HG02840 (cell line): Measurements from ENCODE around the gene TMEM239.

Experiments used
- ATAC-seq: cut with Tn5 transposase; IDR thresholded peaks from one replicate; pipeline ENCODE4 v1.9.1; 2021; ENCODE audit warnings: mild to moderate bottlenecking, moderate library complexity, moderate number of reproducible peaks; ENCODE audit not compliant: unreplicated experiment, low FRiP score

TMEM239 gene

GRCh38 chr20:2840967-2841531, 24.9 kb downstream of the TMEM239 start:
- peak; percentile 31 for ATAC-seq

- ATAC-seq: no peak
These were observed 29.4 kb downstream of the TMEM239 start for GRCh38 chr20:2845607-2846006.

DNA sequence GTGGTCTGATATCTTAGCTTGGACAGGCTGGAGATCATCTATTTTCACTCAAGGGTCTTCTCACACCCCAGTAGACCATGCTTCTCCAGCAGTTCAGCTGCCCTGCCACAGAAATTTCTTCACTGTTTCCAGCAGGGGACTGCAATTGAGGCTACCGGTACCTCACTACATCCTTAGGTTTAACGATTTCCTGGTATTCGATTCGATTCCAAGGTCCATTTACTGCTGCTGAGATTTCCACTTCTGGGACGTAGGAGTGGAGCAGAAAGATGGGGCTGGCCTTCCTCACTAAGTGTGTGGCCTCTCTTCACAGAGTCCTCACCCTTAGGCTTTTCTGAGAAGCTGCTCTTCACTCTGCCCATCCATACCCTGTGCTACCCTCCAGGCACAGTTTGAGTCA, 30.5 kb downstream of the TMEM239 start:
- ATAC-seq: no peak

DNA sequence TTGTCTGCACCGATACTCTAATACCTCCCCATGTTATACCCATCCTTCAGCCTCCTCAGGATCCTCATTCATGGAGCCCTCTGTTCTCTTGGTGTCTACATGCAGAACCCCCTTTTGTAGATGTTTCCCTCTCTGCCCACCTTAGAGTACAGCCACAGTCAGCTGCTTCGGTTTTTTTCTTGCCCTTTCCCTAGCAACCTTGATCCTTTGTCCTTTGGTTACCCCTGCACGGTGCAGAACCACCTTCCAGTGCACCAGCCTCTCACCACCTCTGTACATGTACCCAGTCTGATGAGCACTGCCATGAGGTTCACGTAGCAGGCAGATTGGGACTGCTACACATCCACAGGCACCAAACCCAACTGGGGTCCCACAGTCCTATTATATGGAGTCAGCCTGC, 31.6 kb downstream of the TMEM239 start:
- ATAC-seq: no peak

DNA sequence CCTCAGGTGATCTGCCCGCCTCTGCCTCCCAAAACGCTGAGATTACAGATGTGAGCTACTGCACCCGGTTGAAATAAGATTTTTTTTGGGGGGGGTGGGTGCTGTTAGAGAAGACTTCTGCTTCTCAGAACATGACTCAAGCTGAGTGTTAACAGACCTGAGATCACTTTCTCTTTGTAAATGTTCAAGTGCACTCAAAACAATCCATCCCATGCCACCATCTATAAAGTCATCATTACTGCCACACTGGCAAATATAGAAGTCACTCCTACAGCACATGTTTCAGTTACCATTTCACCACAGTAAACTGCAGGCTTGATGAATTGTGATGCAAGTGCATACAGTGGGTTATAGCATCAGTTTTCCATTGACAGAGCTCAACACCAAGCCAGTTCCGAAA, 33.4 kb downstream of the TMEM239 start:
- no peak for ATAC-seq

- ATAC-seq: no peak
These were observed 34.9 kb downstream of the TMEM239 start for GRCh38 chr20:2851086-2851485.

DNA sequence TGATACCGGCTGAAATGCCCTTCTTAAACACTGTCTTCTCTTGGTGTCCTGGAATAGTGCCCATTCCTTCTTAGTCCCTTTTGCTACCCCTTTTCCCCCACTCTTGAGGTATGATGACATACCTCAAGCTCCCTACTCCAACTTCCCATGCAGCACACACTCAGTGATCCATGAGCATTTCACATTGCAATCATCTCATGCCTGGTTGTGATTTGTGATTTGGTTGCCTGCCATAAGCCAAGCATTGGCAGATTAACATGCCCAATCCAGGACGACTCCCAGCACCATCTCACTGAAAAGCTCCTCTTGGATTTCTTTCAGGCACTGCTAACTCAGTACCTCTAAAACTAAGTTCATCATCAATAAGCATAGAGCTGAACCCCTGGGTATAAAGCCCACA, 42.4 kb downstream of the TMEM239 start:
- no peak for ATAC-seq

- no peak for ATAC-seq
These were observed 43.4 kb downstream of the TMEM239 start for GRCh38 chr20:2859330-2860121.

GRCh38 chr20:2864626-2865025, 48.5 kb downstream of the TMEM239 start:
- ATAC-seq: no peak

DNA sequence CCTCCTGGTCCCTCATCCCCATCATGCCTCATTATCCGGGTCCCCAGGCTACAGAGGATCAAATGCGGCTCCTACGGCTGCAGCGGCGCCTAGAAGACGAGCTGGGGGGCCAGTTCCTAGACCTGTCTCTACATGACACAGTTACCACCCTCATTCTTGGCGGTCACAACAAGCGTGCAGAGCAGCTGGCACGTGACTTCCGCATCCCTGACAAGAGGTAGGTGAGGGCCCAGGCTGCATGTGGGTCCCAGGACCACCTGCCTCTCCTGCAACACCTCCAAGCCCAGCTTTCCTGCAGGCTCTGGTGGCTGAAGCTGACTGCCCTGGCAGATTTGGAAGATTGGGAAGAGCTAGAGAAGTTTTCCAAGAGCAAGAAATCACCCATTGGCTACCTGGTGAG, 48.9 kb downstream of the TMEM239 start:
- ATAC-seq: no peak

GRCh38 chr20:2865630-2866029, 49.5 kb downstream of the TMEM239 start:
- ATAC-seq: no peak

DNA sequence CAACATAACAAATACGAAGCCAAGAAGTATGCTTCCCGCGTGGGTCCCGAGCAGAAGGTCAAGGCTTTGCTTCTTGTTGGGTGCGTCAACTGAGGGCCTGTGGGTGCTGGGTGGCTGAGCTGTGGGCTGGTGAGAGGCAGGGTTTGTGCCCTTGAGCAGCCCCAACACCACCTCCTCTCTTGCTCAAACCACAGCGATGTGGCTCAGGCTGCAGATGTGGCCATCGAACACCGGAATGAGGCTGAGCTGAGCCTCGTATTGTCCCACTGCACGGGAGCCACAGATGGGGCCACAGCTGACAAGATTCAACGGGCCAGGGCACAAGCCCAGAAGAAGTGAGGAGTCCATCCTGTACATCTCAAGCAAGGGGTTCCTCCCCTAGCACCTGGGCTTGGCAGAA, 50.1 kb downstream of the TMEM239 start:
- ATAC-seq: no peak

DNA sequence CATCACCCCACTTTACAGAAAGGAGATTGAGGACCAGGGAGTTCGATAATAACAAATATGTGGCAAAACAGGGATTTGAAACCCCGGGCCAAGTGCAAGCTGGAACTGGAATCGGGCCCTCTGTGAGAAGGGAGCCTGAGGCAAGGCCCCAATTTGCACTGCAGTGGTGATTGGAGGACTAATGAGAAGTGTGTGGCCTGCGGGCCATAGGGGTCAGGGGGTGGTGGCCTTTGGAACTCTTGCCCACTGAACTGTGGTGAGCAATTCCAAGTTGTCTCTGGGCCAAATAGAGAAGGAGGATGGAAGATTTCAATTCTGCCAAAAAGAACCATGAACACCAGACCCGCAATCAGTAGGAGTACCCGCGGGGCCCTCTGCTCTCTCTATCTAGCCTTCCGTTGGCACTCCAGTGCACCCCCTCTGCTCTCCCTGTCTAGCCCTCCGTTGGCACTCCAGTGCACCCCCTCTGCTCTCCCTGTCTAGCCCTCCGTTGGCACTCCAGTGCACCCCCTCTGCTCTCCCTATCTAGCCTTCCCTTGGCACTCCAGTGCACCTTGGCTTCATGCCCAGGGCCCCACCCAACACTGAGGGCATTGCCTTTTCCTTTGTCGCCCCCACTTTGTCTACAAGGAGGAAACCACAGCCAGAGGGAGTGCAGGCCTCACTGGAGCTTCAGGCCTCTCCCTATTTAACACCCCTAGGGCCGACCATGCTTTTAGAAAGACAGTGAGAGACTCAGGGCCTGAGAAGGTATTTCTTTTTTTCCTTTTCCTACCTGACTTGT, 51.1 kb downstream of the TMEM239 start:
- no peak for ATAC-seq
